ENCODE measurements around the gene CFAP61. TPM values are rescaled to one million over a fixed set of nuclear protein-coding genes. Genes with fewer than 3 reads are reported as not detected.
"Not testable (repeated sequence)": the region's sequence is repeated elsewhere in the genome, so short reads cannot be mapped to it uniquely, and the experiment has no call there.

CFAP61 gene
- total and polyA plus RNA-seq, 5 donors from 2014 or later, result not detected

- Mint-ChIP-seq H3K4me1 (peaks cover 0 to 7% (median 0%) of the 10 kb centered on the region in 4 donors), H3K27me3 (peaks cover 4% of the 10 kb centered on the region), H3K4me3 (no peak overlapping the region), H3K27ac (peak overlapping the region in 1 of 3 donors; percentile 33), H3K9me3 (peaks cover 0 to 3% (median 0%) of the 10 kb centered on the region in 7 donors), H3K36me3 (no peaks in the 10 kb centered on the region)
- Histone ChIP-seq H3K9me3 (ENCODE audit: control insufficient read depth in 2 of 2, low read length in 2 of 2) (no peaks in the 10 kb centered on the region), H3K36me3 (ENCODE audit: control insufficient read depth, insufficient read depth, low read length) (no peaks in the 10 kb centered on the region), H3K4me3 (ENCODE audit: low read depth, low read length) (no peak overlapping the region), H3K4me1 (ENCODE audit: control insufficient read depth, insufficient read depth, low read length, poor library complexity, severe bottlenecking) (no peaks in the 10 kb centered on the region), H3K27ac (ENCODE audit: insufficient read depth, low read length, poor library complexity, severe bottlenecking) (no peak overlapping the region), H3K27me3 (ENCODE audit: control insufficient read depth, insufficient read depth, low read length) (no peaks in the 10 kb centered on the region)
- ATAC-seq (ENCODE audit: low read depth in 2 of 2) (no peak), DNase-seq (no peak)
These were observed 285.9 kb downstream of the CFAP61 start for GRCh38 chr20:20338133-20338730.

- no peaks in the 10 kb centered on the region for H3K36me3 ChIP-seq (ENCODE audit: control insufficient read depth, insufficient read depth, low read length)
- Mint-ChIP-seq H3K27ac (no peak overlapping the region), H3K36me3 (no peaks in the 10 kb centered on the region), H3K9me3 (peaks cover 0 to 3% (median 0%) of the 10 kb centered on the region in 7 donors), H3K27me3 (peaks cover 4% of the 10 kb centered on the region), H3K4me1 (no peaks in the 10 kb centered on the region), H3K4me3 (no peak overlapping the region)
- H3K27me3 ChIP-seq (ENCODE audit: control insufficient read depth, insufficient read depth, low read length), result no peaks in the 10 kb centered on the region
- H3K4me1 ChIP-seq (ENCODE audit: control insufficient read depth, insufficient read depth, low read length, poor library complexity, severe bottlenecking), result no peaks in the 10 kb centered on the region
- H3K27ac ChIP-seq (ENCODE audit: insufficient read depth, low read length, poor library complexity, severe bottlenecking), result no peak overlapping the region
- ATAC-seq (ENCODE audit: low read depth in 2 of 2) (no peak), DNase-seq (no peak)
- no peaks in the 10 kb centered on the region for H3K9me3 ChIP-seq (ENCODE audit: control insufficient read depth in 2 of 2, low read length in 2 of 2)
- H3K4me3 ChIP-seq (ENCODE audit: low read depth, low read length), result no peak overlapping the region
These were observed 288.1 kb downstream of the CFAP61 start for GRCh38 chr20:20340443-20340842.

- H3K27me3 Mint-ChIP-seq, result peaks cover 4% of the 10 kb centered on the region
- H3K4me3 Mint-ChIP-seq, result no peak overlapping the region
- Histone ChIP-seq H3K4me1 (ENCODE audit: control insufficient read depth, insufficient read depth, low read length, poor library complexity, severe bottlenecking) (no peaks in the 10 kb centered on the region), H3K27ac (ENCODE audit: insufficient read depth, low read length, poor library complexity, severe bottlenecking) (no peak overlapping the region), H3K4me3 (ENCODE audit: low read depth, low read length) (no peak overlapping the region), H3K27me3 (ENCODE audit: control insufficient read depth, insufficient read depth, low read length) (no peaks in the 10 kb centered on the region), H3K9me3 (ENCODE audit: control insufficient read depth in 2 of 2, low read length in 2 of 2) (no peaks in the 10 kb centered on the region), H3K36me3 (ENCODE audit: control insufficient read depth, insufficient read depth, low read length) (no peaks in the 10 kb centered on the region)
- ATAC-seq (ENCODE audit: low read depth in 2 of 2) (no peak), DNase-seq (no peak)
- peaks cover 0 to 2% (median 0%) of the 10 kb centered on the region in 7 donors for H3K9me3 Mint-ChIP-seq
- no peak overlapping the region for H3K27ac Mint-ChIP-seq
- H3K36me3 Mint-ChIP-seq, result no peaks in the 10 kb centered on the region
- no peaks in the 10 kb centered on the region for H3K4me1 Mint-ChIP-seq
These were observed 289.0 kb downstream of the CFAP61 start for GRCh38 chr20:20341371-20341770.

GRCh38 chr20:20342066-20342465 lies 289.7 kb downstream of the CFAP61 start:
- Histone ChIP-seq H3K4me1 (ENCODE audit: control insufficient read depth, insufficient read depth, low read length, poor library complexity, severe bottlenecking) (no peaks in the 10 kb centered on the region), H3K4me3 (ENCODE audit: low read depth, low read length) (no peak overlapping the region)
- no peak for ATAC-seq (ENCODE audit: low read depth in 2 of 2)

GRCh38 chr20:20343932-20344331 lies 291.6 kb downstream of the CFAP61 start:
- H3K4me3 Mint-ChIP-seq, result no peak overlapping the region
- H3K27ac Mint-ChIP-seq, result no peak overlapping the region
- H3K27ac ChIP-seq (ENCODE audit: insufficient read depth, low read length, poor library complexity, severe bottlenecking), result no peak overlapping the region
- H3K4me1 Mint-ChIP-seq, result no peaks in the 10 kb centered on the region
- peaks cover 0 to 9% (median 3%) of the 10 kb centered on the region in 7 donors for H3K9me3 Mint-ChIP-seq
- DNase-seq (no peak), ATAC-seq (ENCODE audit: low read depth in 2 of 2) (no peak)
- no peaks in the 10 kb centered on the region for H3K9me3 ChIP-seq (ENCODE audit: control insufficient read depth in 2 of 2, low read length in 2 of 2)
- H3K4me3 ChIP-seq (ENCODE audit: low read depth, low read length), result no peak overlapping the region
- no peaks in the 10 kb centered on the region for H3K4me1 ChIP-seq (ENCODE audit: control insufficient read depth, insufficient read depth, low read length, poor library complexity, severe bottlenecking)
- H3K27me3 ChIP-seq (ENCODE audit: control insufficient read depth, insufficient read depth, low read length), result peaks cover under 1% of the 10 kb centered on the region
- H3K36me3 Mint-ChIP-seq, result no peaks in the 10 kb centered on the region
- peaks cover 4% of the 10 kb centered on the region for H3K27me3 Mint-ChIP-seq
- no peaks in the 10 kb centered on the region for H3K36me3 ChIP-seq (ENCODE audit: control insufficient read depth, insufficient read depth, low read length)

More at GRCh38 chr20:20342066-20342465, 289.7 kb downstream of the CFAP61 start:
- no peak for DNase-seq
- Mint-ChIP-seq H3K9me3 (peaks cover 0 to 2% (median under 1%) of the 10 kb centered on the region in 7 donors), H3K27ac (no peak overlapping the region), H3K27me3 (peaks cover 4% of the 10 kb centered on the region), H3K36me3 (no peaks in the 10 kb centered on the region), H3K4me3 (no peak overlapping the region), H3K4me1 (no peaks in the 10 kb centered on the region)
- H3K27ac ChIP-seq (ENCODE audit: insufficient read depth, low read length, poor library complexity, severe bottlenecking), result no peak overlapping the region
- no peaks in the 10 kb centered on the region for H3K36me3 ChIP-seq (ENCODE audit: control insufficient read depth, insufficient read depth, low read length)
- H3K27me3 ChIP-seq (ENCODE audit: control insufficient read depth, insufficient read depth, low read length), result no peaks in the 10 kb centered on the region
- no peaks in the 10 kb centered on the region for H3K9me3 ChIP-seq (ENCODE audit: control insufficient read depth in 2 of 2, low read length in 2 of 2)

- Histone ChIP-seq H3K36me3 (ENCODE audit: control insufficient read depth, insufficient read depth, low read length) (no peaks in the 10 kb centered on the region), H3K4me1 (ENCODE audit: control insufficient read depth, insufficient read depth, low read length, poor library complexity, severe bottlenecking) (no peaks in the 10 kb centered on the region), H3K9me3 (ENCODE audit: control insufficient read depth in 2 of 2, low read length in 2 of 2) (no peaks in the 10 kb centered on the region), H3K27ac (ENCODE audit: insufficient read depth, low read length, poor library complexity, severe bottlenecking) (no peak overlapping the region), H3K27me3 (ENCODE audit: control insufficient read depth, insufficient read depth, low read length) (peaks cover 2% of the 10 kb centered on the region), H3K4me3 (ENCODE audit: low read depth, low read length) (no peak overlapping the region)
- peaks cover 4% of the 10 kb centered on the region for H3K27me3 Mint-ChIP-seq
- no peak for DNase-seq
- H3K27ac Mint-ChIP-seq, result no peak overlapping the region
- no peaks in the 10 kb centered on the region for H3K36me3 Mint-ChIP-seq
- no peak overlapping the region for H3K4me3 Mint-ChIP-seq
- no peak for ATAC-seq (ENCODE audit: low read depth in 2 of 2)
- no peaks in the 10 kb centered on the region for H3K4me1 Mint-ChIP-seq
- H3K9me3 Mint-ChIP-seq, result peaks cover 0 to 9% (median 3%) of the 10 kb centered on the region in 7 donors
These were observed 292.1 kb downstream of the CFAP61 start for GRCh38 chr20:20344476-20344875.

- Histone ChIP-seq H3K36me3 (ENCODE audit: control insufficient read depth, insufficient read depth, low read length) (no peaks in the 10 kb centered on the region), H3K4me3 (ENCODE audit: low read depth, low read length) (no peak overlapping the region), H3K9me3 (ENCODE audit: control insufficient read depth in 2 of 2, low read length in 2 of 2) (no peaks in the 10 kb centered on the region), H3K27me3 (ENCODE audit: control insufficient read depth, insufficient read depth, low read length) (peaks cover 5% of the 10 kb centered on the region), H3K27ac (ENCODE audit: insufficient read depth, low read length, poor library complexity, severe bottlenecking) (no peak overlapping the region), H3K4me1 (ENCODE audit: control insufficient read depth, insufficient read depth, low read length, poor library complexity, severe bottlenecking) (no peaks in the 10 kb centered on the region)
- DNase-seq (no peak), ATAC-seq (ENCODE audit: low read depth in 2 of 2) (no peak)
- Mint-ChIP-seq H3K27me3 (peaks cover 4% of the 10 kb centered on the region), H3K4me3 (no peak overlapping the region), H3K4me1 (no peaks in the 10 kb centered on the region), H3K9me3 (peaks cover 0 to 6% (median 2%) of the 10 kb centered on the region in 7 donors), H3K27ac (no peak overlapping the region), H3K36me3 (no peaks in the 10 kb centered on the region)
These were observed 301.2 kb downstream of the CFAP61 start for GRCh38 chr20:20353576-20353975.

- not testable (repeated sequence) for ATAC-seq (ENCODE audit: low read depth in 2 of 2); H3K4me1 ChIP-seq (ENCODE audit: control insufficient read depth, insufficient read depth, low read length, poor library complexity, severe bottlenecking); H3K4me3 Mint-ChIP-seq; H3K9me3 Mint-ChIP-seq; DNase-seq; H3K36me3 ChIP-seq (ENCODE audit: control insufficient read depth, insufficient read depth, low read length); H3K27me3 ChIP-seq (ENCODE audit: control insufficient read depth, insufficient read depth, low read length); H3K27ac Mint-ChIP-seq; H3K36me3 Mint-ChIP-seq; H3K9me3 ChIP-seq (ENCODE audit: control insufficient read depth in 2 of 2, low read length in 2 of 2); H3K27me3 Mint-ChIP-seq; H3K4me3 ChIP-seq (ENCODE audit: low read depth, low read length); H3K27ac ChIP-seq (ENCODE audit: insufficient read depth, low read length, poor library complexity, severe bottlenecking)
- H3K4me1 Mint-ChIP-seq, result peaks cover 0 to 11% (median 7%) of the 10 kb centered on the region in 4 donors
These were observed 303.2 kb downstream of the CFAP61 start for GRCh38 chr20:20355503-20355902.
